IMR-90 (cell line): ENCODE data around the gene LAPTM5. TPM values are rescaled to one million over a fixed set of nuclear protein-coding genes. Genes with fewer than 3 reads are reported as not detected.

Source experiments
- ATAC-seq: fragments of 200-7000 bp; cut with Tn5 transposase; 2 replicates; pipeline ENCODE4 v1.9.1; 2020; ENCODE audit warnings: low read depth, mild to moderate bottlenecking, moderate library complexity
- BruUV-seq: library from RNA; stranded (reverse); fragments of 400-500 nt; replicated peaks from 2 replicates; lab custom pipeline; 2021; lab: Mats Ljungman, UMichigan
- CTCF ChIA-PET: fragments of 300-600 bp; formaldehyde crosslinking; extraction: SDS; loops from one replicate; lab custom pipeline; 2021; ENCODE audit warnings: antibody characterized with exemption; lab: Yijun Ruan, JAX
- POLR2A ChIA-PET: fragments of 300-600 bp; sonication (Branson Sonifier 250); formaldehyde crosslinking; loops from one replicate; lab custom pipeline; 2022; ENCODE audit warnings: antibody characterized with exemption; ENCODE audit not compliant: unreplicated experiment; lab: Charles Lee
- DNase-seq: peaks from one replicate; pipeline ENCODE4 v3.0.0; 2013
- H2AFZ ChIP-seq: replicated peaks from 2 replicates; pipeline ENCODE3; 2013; ENCODE audit warnings: low read length, mild to moderate bottlenecking; ENCODE audit not compliant: poor library complexity
- H2AK5ac ChIP-seq: 2 replicates; pipeline ENCODE4 v1.6.1; 2013; ENCODE audit warnings: low read depth, low read length, inconsistent platforms
- H2AK9ac ChIP-seq: replicated peaks from 2 replicates; pipeline ENCODE3; 2013; ENCODE audit warnings: mild to moderate bottlenecking, low read depth, low read length, moderate library complexity; ENCODE audit not compliant: poor library complexity
- H2BK120ac ChIP-seq: 2 replicates; pipeline ENCODE4 v1.6.1; 2013; ENCODE audit warnings: low read depth, low read length, inconsistent platforms
- H2BK15ac ChIP-seq: 3 replicates; pipeline ENCODE4 v1.6.1; 2013; ENCODE audit warnings: low read depth, low read length, inconsistent platforms
- H2BK20ac ChIP-seq: 2 replicates; pipeline ENCODE4 v1.6.1; 2013; ENCODE audit warnings: low read depth, mild to moderate bottlenecking, inconsistent platforms, low read length, moderate library complexity
- H2BK5ac ChIP-seq: 2 replicates; pipeline ENCODE4 v1.6.1; 2013; ENCODE audit warnings: mild to moderate bottlenecking, low read depth, low read length, inconsistent platforms; ENCODE audit not compliant: poor library complexity, severe bottlenecking
- H3K14ac ChIP-seq: replicated peaks from 2 replicates; pipeline ENCODE4 v1.6.1; 2013; ENCODE audit warnings: low read depth, low read length, inconsistent platforms
- H3K18ac ChIP-seq: 2 replicates; pipeline ENCODE4 v1.6.1; 2013; ENCODE audit warnings: low read depth, low read length, control low read depth
- H3K23ac ChIP-seq: 2 replicates; pipeline ENCODE4 v1.6.1; 2013; ENCODE audit warnings: low read depth, low read length, inconsistent platforms
- H3K27ac ChIP-seq: 2 replicates; pipeline ENCODE4 v1.5.1; 2013; ENCODE audit warnings: mild to moderate bottlenecking, control low read depth, low read length; ENCODE audit not compliant: insufficient read depth
- H3K27me3 ChIP-seq: 2 replicates; pipeline ENCODE4 v1.6.1; 2013; ENCODE audit warnings: low read length; ENCODE audit not compliant: control insufficient read depth, insufficient read depth
- H3K36me3 ChIP-seq: 2 replicates; pipeline ENCODE4 v1.6.1; 2013; ENCODE audit warnings: low read length, mixed read lengths; ENCODE audit not compliant: control insufficient read depth, insufficient read depth
- H3K4ac ChIP-seq: 2 replicates; pipeline ENCODE4 v1.6.1; 2013; ENCODE audit warnings: low read depth, low read length, inconsistent platforms
- H3K4me1 ChIP-seq: 2 replicates; pipeline ENCODE4 v1.6.1; 2013; ENCODE audit warnings: low read length, mixed read lengths; ENCODE audit not compliant: control insufficient read depth, insufficient read depth
- H3K4me2 ChIP-seq: 2 replicates; pipeline ENCODE4 v1.6.1; 2013; ENCODE audit warnings: low read depth, mild to moderate bottlenecking, control low read depth, low read length, moderate library complexity
- H3K4me3 ChIP-seq: 2 replicates; pipeline ENCODE4 v1.5.1; 2013; ENCODE audit warnings: low read depth, mild to moderate bottlenecking, control low read depth, low read length, moderate library complexity; ENCODE audit not compliant: insufficient read depth
- H3K56ac ChIP-seq: 2 replicates; pipeline ENCODE4 v1.6.1; 2013; ENCODE audit warnings: low read length, inconsistent platforms; ENCODE audit not compliant: insufficient read depth; ENCODE audit errors: extremely low read depth
- H3K79me1 ChIP-seq, 2 experiments: 2 replicates each; pipeline ENCODE4 v1.6.1; 2013; ENCODE audit warnings: low read length in 2 of 2, inconsistent platforms in 1 of 2, low read depth in 1 of 2
- H3K9ac ChIP-seq: 2 replicates; pipeline ENCODE4 v1.6.1; 2013; ENCODE audit warnings: low read depth, low read length, control low read depth
- H3K9me1 ChIP-seq: 2 replicates; pipeline ENCODE4 v1.6.1; 2013; ENCODE audit warnings: low read length, inconsistent platforms; ENCODE audit not compliant: insufficient read depth
- H3K9me3 ChIP-seq: 2 replicates; pipeline ENCODE4 v1.6.1; 2013; ENCODE audit warnings: low read length; ENCODE audit not compliant: control insufficient read depth, insufficient read depth
- H4K20me1 ChIP-seq: 2 replicates; pipeline ENCODE4 v1.6.1; 2013; ENCODE audit warnings: low read length, inconsistent platforms; ENCODE audit not compliant: insufficient read depth
- H4K5ac ChIP-seq: 2 replicates; pipeline ENCODE4 v1.6.1; 2013; ENCODE audit warnings: mild to moderate bottlenecking, low read depth, low read length, control low read depth
- H4K8ac ChIP-seq, 2 experiments: 2 replicates each; pipeline ENCODE4 v1.6.1; 2013; ENCODE audit warnings: low read depth in 2 of 2, low read length in 2 of 2, control low read depth in 1 of 2, inconsistent platforms in 1 of 2
- H4K91ac ChIP-seq: 2 replicates; pipeline ENCODE4 v1.6.1; 2013; ENCODE audit warnings: low read depth, low read length, inconsistent platforms; ENCODE audit not compliant: insufficient read depth
- BHLHE40 ChIP-seq: fragments of 150-350 bp; IDR thresholded peaks from 2 replicates; pipeline ENCODE4 v1.6.1; 2016; ENCODE audit warnings: mild to moderate bottlenecking, low read depth, low read length
- CEBPB ChIP-seq: IDR thresholded peaks from 2 replicates; pipeline ENCODE4 v1.6.1; 2012; ENCODE audit warnings: low read depth, low read length, improper control_type of control experiment
- WGBS, 2 experiments: methylation state at CpG; one replicate each; pipeline versions ENCODE4 v1.1.5 to v1.1.7; 2013; ENCODE audit warnings: missing lambda C conversion rate in 2 of 2; ENCODE audit not compliant: insufficient read length in 1 of 2; ENCODE audit errors: extremely low coverage in 2 of 2; 5-methylcytosine and 5-hydroxymethylcytosine counted together
- dilution Hi-C: fragments of 300-500 bp; cut with HindIII; formaldehyde crosslinking; loops from one replicate; pipeline ENCODE4 v1.14.3; 2018; ENCODE audit warnings: low sequenced_read_pairs; ENCODE audit not compliant: unreplicated experiment
- in situ Hi-C: fragments of 300-500 bp; cut with MboI; formaldehyde crosslinking; loops from 3 replicates; pipeline ENCODE4 v1.14.3; 2019; ENCODE audit warnings: low sequenced_read_pairs, inconsistent platforms, mixed read lengths
- intact Hi-C: fragments of 100-400 bp; cut with micrococcal nuclease; formaldehyde crosslinking; loops from 2 replicates; pipeline ENCODE4 v1.10.0; 2022
- polyA plus RNA-seq, 3 experiments: library from polyadenylated mRNA; depleted of rRNA; stranded (reverse); fragments of >200 nt; gene quantifications; 2 replicates each; pipeline ENCODE4 v1.2.3, GENCODE V29; 2012; ENCODE audit warnings: low replicate concordance in 1 of 3
- total RNA-seq: library from RNA; depleted of rRNA; stranded (reverse); fragments of >200 nt; gene quantifications from 2 replicates; pipeline ENCODE4 v1.2.3, GENCODE V29; 2012

Gene LAPTM5
- total and polyA plus RNA-seq, 2 of the 4 experiments (the other 2 are of a cell fraction), result 0.09 TPM; not detected in 1

GRCh38 chr1:30686236-30686935 lies 71.2 kb downstream of the LAPTM5 start:
- intact Hi-C loops (no loop called here), in situ Hi-C loops (no loop called here), dilution Hi-C loops (no loop called here)
- H3K9me3 ChIP-seq, result peaks cover 3% of the 10 kb centered on the region; the same call in 1 of the 2 replicates
- ChIA-PET CTCF (interaction anchor here (0.8 kb wide), 1 partner anchor 21 kb away, joined by 3 read pairs; no protein-coding TSS in a partner anchor), POLR2A (no interaction called here)
- no peak overlapping the region for H2BK20ac ChIP-seq
- no peak overlapping the region for H3K23ac ChIP-seq
- H2AK9ac ChIP-seq, result no peak overlapping the region
- no peak overlapping the region for H2AK5ac ChIP-seq
- H2BK15ac ChIP-seq, result no peak overlapping the region
- H3K79me1 ChIP-seq, result no peaks in the 10 kb centered on the region
- H3K4ac ChIP-seq, result no peak overlapping the region
- DNase-seq, result no peak
- H3K27ac ChIP-seq, result no peak overlapping the region
- TF ChIP-seq CEBPB (no peak), BHLHE40 (no peak)
- no peak overlapping the region for H2AFZ ChIP-seq
- H4K5ac ChIP-seq, result no peak overlapping the region
- H2BK120ac ChIP-seq, result no peak overlapping the region
- H3K18ac ChIP-seq, result no peak overlapping the region
- no peak overlapping the region for H4K8ac ChIP-seq
- no peaks in the 10 kb centered on the region for H3K9me1 ChIP-seq
- ATAC-seq, result no peak
- H2BK5ac ChIP-seq, result no peak overlapping the region
- H3K36me3 ChIP-seq, result no peaks in the 10 kb centered on the region
- no peak overlapping the region for H3K56ac ChIP-seq
- BruUV-seq, result no TSS peak
- H3K4me3 ChIP-seq, result no peak overlapping the region
- peaks cover 58% of the 10 kb centered on the region for H3K27me3 ChIP-seq
- H3K14ac ChIP-seq, result no peak overlapping the region
- 20% methylated on average over 1 of the region's 10 CpGs; no CpG with 5 or more reads in 1 of the 2 experiments for WGBS, 2 experiments
- H4K20me1 ChIP-seq, result no peaks in the 10 kb centered on the region
- H4K91ac ChIP-seq, result no peak overlapping the region
- no peak overlapping the region for H3K9ac ChIP-seq
- no peaks in the 10 kb centered on the region for H3K4me1 ChIP-seq
- no peak overlapping the region for H3K4me2 ChIP-seq
